ENCODE measurements around the gene ESR1. TPM values are rescaled to one million over a fixed set of nuclear protein-coding genes. Genes with fewer than 3 reads are reported as not detected.

Gene ESR1
- total and polyA plus RNA-seq, 9 donors: 0.44 to 2.5 (median 1.1) TPM

DNA sequence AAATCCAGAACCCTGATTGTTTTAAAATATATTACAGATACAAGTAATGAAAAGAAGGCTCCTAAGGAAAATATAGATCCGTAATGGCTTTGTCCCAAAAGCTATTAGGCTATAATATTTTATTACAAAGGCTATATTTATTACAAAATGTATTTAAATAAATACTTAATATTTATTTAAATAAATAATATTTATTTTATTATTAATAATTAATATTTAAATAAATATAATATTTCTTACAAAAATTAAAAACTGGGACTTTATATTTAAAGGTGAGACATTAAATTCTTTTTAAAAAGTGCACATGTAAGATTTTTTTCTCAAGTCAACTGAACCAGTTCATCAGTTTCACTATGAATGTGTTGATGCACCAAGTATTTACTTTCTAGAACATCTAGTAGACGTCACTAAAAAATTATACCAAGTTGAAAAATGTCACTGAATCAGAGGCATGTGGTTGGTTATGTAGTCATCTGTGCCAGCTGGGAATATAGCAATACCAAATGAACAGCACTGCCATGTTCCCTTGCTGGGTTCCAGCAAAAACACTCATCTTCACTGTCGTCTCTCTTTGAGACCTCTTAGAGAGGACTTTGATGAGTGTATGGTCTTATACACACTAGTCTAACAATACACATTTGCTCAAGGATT lies 278.9 kb downstream of the ESR1 start:
- WGBS (ENCODE audit: insufficient coverage): no CpG with 5 or more reads among the region's 3 CpGs
- Histone ChIP-seq H3K4me1 (ENCODE audit: control insufficient read depth, insufficient read depth, low read length) (no peaks in the 10 kb centered on the region), H3K36me3 (ENCODE audit: control insufficient read depth, insufficient read depth, low read length) (no peaks in the 10 kb centered on the region)

DNA sequence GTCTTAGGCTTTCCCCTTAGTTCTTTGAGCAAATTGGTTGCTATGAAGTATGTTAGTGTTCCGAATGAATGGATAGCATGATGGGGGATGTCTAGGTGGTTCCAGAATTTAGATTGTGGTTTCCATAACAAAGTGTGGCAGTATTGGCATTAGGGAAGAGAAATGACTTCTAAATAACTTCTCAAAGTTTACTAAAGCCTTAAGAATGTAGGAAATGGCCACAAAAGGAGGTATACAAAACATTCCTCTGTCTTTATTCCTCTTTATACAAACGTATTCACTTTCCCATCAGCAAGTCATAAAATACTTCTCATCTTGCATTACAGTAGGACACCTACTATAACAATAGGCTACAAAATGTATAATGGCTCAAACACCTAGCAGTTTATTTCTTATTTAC lies 279.6 kb downstream of the ESR1 start:
- H3K36me3 ChIP-seq (ENCODE audit: control insufficient read depth, insufficient read depth, low read length): no peaks in the 10 kb centered on the region
- no CpG with 5 or more reads among the region's 2 CpGs for WGBS (ENCODE audit: insufficient coverage)
- no peak for DNase-seq

More for the DNA sequence above, 278.9 kb downstream of the ESR1 start:
- H3K27me3 ChIP-seq (ENCODE audit: control insufficient read depth, insufficient read depth, low read length): no peaks in the 10 kb centered on the region
- no peak overlapping the region for H3K4me3 ChIP-seq (ENCODE audit: low read length)
- H3K9me3 ChIP-seq (replicated peaks; ENCODE audit: control insufficient read depth, low read depth, low read length): no peaks in the 10 kb centered on the region
- DNase-seq: no peak
- H3K27ac ChIP-seq (ENCODE audit: low read length): no peak overlapping the region

DNA sequence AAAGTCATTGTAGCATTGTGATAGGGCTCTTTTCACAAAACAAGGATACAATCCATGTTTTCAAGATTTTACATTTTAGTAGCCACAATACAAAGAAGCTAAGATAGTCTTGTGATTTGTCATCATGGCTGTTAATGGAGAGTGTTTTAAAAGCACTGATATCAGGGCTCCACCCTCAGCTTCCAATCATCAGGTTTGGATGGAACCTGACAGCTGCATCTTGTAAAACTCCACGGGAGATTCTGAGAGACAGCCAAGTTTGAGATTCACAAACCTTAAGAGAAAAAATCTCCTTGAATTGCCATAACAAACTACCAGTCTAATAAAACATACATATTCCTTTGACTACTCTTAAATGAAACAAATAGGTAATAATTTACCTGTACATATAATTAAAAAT lies 280.2 kb downstream of the ESR1 start:
- Histone ChIP-seq H3K9me3 (replicated peaks; ENCODE audit: control insufficient read depth, low read depth, low read length) (no peaks in the 10 kb centered on the region), H3K27me3 (ENCODE audit: control insufficient read depth, insufficient read depth, low read length) (no peaks in the 10 kb centered on the region)
- WGBS (ENCODE audit: insufficient coverage): no CpG with 5 or more reads among the region's 1 CpG

More for the DNA sequence above, 279.6 kb downstream of the ESR1 start:
- H3K9me3 ChIP-seq (replicated peaks; ENCODE audit: control insufficient read depth, low read depth, low read length): no peaks in the 10 kb centered on the region
- H3K4me3 ChIP-seq (ENCODE audit: low read length): no peak overlapping the region
- no peak overlapping the region for H3K27ac ChIP-seq (ENCODE audit: low read length)
- no peaks in the 10 kb centered on the region for H3K4me1 ChIP-seq (ENCODE audit: control insufficient read depth, insufficient read depth, low read length)
- no peaks in the 10 kb centered on the region for H3K27me3 ChIP-seq (ENCODE audit: control insufficient read depth, insufficient read depth, low read length)

DNA sequence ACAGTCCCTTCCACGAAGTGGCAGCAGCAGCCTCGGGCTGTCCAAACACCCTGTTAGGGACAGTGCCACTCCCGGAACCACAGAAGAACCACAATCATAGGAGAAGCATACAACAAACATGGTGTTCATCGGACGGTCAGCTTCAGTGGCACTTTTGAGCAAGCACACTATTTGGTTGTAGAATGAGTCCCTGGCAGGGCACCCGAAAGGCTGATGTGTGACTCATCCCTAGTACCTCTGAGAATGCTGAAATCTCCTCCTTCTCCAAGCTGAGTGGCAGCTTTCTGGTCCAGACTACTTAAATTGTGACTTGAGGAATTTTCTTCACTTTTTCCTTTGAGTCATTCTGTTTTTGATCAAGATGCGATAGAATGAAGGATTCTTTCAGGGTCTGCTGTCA lies 282.5 kb downstream of the ESR1 start:
- no peaks in the 10 kb centered on the region for H3K4me1 ChIP-seq (ENCODE audit: control insufficient read depth, insufficient read depth, low read length)
- DNase-seq: no peak
- H3K27ac ChIP-seq (ENCODE audit: low read length): no peak overlapping the region
- no peaks in the 10 kb centered on the region for H3K36me3 ChIP-seq (ENCODE audit: control insufficient read depth, insufficient read depth, low read length)
- no peaks in the 10 kb centered on the region for H3K27me3 ChIP-seq (ENCODE audit: control insufficient read depth, insufficient read depth, low read length)
- 81% methylated on average over 4 of the region's 7 CpGs for WGBS (ENCODE audit: insufficient coverage)
- H3K4me3 ChIP-seq (ENCODE audit: low read length): no peak overlapping the region
- no peaks in the 10 kb centered on the region for H3K9me3 ChIP-seq (replicated peaks; ENCODE audit: control insufficient read depth, low read depth, low read length)

More for the DNA sequence above, 280.2 kb downstream of the ESR1 start:
- no peak for DNase-seq
- H3K27ac ChIP-seq (ENCODE audit: low read length): no peak overlapping the region
- H3K4me3 ChIP-seq (ENCODE audit: low read length): no peak overlapping the region
- no peaks in the 10 kb centered on the region for H3K36me3 ChIP-seq (ENCODE audit: control insufficient read depth, insufficient read depth, low read length)
- no peaks in the 10 kb centered on the region for H3K4me1 ChIP-seq (ENCODE audit: control insufficient read depth, insufficient read depth, low read length)

DNA sequence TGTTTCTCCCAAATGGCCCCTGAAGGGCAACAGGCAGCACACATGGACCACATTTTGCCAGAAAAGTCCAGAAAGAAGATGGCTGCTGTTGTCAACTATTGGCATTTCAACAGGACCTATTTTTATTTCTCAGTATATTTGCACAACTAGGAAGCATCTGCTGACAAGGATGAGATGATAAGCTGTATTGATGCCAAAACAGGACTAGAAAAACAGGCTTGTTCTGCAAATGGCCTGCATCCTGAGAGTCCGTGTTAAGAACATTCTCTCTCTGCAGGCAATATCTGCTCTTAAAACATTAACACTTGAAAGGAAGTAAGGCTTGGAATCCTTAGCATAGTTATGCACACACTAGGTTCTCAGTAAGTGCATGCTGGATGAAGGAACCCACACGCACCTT lies 283.7 kb downstream of the ESR1 start:
- Histone ChIP-seq H3K4me3 (ENCODE audit: low read length) (no peak overlapping the region), H3K27ac (ENCODE audit: low read length) (no peak overlapping the region), H3K27me3 (ENCODE audit: control insufficient read depth, insufficient read depth, low read length) (no peaks in the 10 kb centered on the region), H3K36me3 (ENCODE audit: control insufficient read depth, insufficient read depth, low read length) (no peaks in the 10 kb centered on the region), H3K4me1 (ENCODE audit: control insufficient read depth, insufficient read depth, low read length) (no peaks in the 10 kb centered on the region), H3K9me3 (replicated peaks; ENCODE audit: control insufficient read depth, low read depth, low read length) (no peaks in the 10 kb centered on the region)
- no peak for DNase-seq
- 77% methylated on average over 1 of the region's 2 CpGs for whole genome bisulfite sequencing (ENCODE audit: insufficient coverage)

DNA sequence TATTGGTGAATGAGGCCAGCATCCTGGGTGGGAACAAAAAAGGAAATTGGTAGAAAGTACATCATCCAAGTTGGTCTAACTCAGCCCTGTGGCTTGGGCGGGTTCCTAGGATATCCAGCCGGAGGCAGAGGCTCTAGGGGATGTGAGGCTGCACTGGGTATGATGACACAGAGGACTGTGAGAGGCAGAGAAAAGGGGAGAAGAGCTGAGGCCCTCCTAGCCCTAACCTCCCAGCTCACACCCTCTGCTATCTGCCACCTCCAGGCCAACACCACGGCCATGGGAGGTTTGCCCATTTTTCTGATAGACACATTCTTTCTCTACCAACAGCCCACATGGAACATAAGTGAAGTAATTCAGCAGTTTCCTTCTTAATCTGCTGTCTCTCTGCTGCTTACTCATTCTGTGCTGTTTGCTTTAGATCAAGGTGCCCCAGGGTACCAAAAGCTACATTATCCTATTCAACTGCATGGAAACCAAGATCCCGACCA lies 284.4 kb downstream of the ESR1 start:
- Histone ChIP-seq H3K36me3 (ENCODE audit: control insufficient read depth, insufficient read depth, low read length) (no peaks in the 10 kb centered on the region), H3K27me3 (ENCODE audit: control insufficient read depth, insufficient read depth, low read length) (no peaks in the 10 kb centered on the region), H3K9me3 (replicated peaks; ENCODE audit: control insufficient read depth, low read depth, low read length) (no peaks in the 10 kb centered on the region), H3K4me1 (ENCODE audit: control insufficient read depth, insufficient read depth, low read length) (no peaks in the 10 kb centered on the region), H3K27ac (ENCODE audit: low read length) (no peak overlapping the region), H3K4me3 (ENCODE audit: low read length) (no peak overlapping the region)
- no peak for DNase-seq
- WGBS (ENCODE audit: insufficient coverage): no CpG with 5 or more reads among the region's 4 CpGs

DNA sequence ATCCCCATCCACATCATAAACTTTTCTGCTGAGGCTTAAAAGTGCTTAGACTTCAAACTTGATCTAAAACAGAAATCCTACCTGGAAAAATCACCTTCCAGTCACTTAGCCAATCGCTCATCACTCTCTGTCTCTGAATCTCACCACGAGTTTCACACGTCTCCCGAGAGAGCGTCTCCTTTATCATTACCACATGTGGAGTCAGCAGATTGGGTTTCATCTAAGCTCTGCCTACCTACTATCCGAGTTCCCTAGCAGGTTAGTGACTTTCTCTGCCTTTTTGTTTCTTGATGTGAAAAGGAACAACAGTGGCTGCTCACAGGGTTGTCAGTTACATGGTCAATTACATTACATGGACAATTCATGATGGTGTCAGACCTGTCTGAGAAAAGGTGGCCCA lies 286.2 kb downstream of the ESR1 start:
- H3K27me3 ChIP-seq (ENCODE audit: control insufficient read depth, insufficient read depth, low read length): no peaks in the 10 kb centered on the region
- H3K4me1 ChIP-seq (ENCODE audit: control insufficient read depth, insufficient read depth, low read length): peaks cover 9% of the 10 kb centered on the region
- no peak overlapping the region for H3K27ac ChIP-seq (ENCODE audit: low read length)
- no peaks in the 10 kb centered on the region for H3K36me3 ChIP-seq (ENCODE audit: control insufficient read depth, insufficient read depth, low read length)
- WGBS (ENCODE audit: insufficient coverage): 38% methylated on average over 4 of the region's 6 CpGs
- H3K4me3 ChIP-seq (ENCODE audit: low read length): no peak overlapping the region
- no peak for DNase-seq
- no peaks in the 10 kb centered on the region for H3K9me3 ChIP-seq (replicated peaks; ENCODE audit: control insufficient read depth, low read depth, low read length)

DNA sequence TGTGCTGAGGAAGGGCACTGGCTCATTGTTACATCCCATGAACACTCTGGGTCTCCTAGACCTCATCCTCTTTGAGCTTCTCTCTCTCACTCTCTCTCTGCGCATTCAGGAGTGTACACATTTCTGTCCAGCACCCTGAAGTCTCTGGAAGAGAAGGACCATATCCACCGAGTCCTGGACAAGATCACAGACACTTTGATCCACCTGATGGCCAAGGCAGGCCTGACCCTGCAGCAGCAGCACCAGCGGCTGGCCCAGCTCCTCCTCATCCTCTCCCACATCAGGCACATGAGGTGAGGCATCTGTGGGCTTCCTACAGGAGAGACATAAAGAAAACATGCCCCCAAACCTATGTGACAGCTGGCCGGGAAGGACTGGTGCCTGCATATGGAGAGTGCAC lies 286.8 kb downstream of the ESR1 start:
- peaks cover 13% of the 10 kb centered on the region for H3K4me1 ChIP-seq (ENCODE audit: control insufficient read depth, insufficient read depth, low read length)
- DNase-seq: no peak
- no peaks in the 10 kb centered on the region for H3K36me3 ChIP-seq (ENCODE audit: control insufficient read depth, insufficient read depth, low read length)
- 90% methylated on average over 3 of the region's 4 CpGs for WGBS (ENCODE audit: insufficient coverage)
- no peak overlapping the region for H3K27ac ChIP-seq (ENCODE audit: low read length)
- H3K27me3 ChIP-seq (ENCODE audit: control insufficient read depth, insufficient read depth, low read length): no peaks in the 10 kb centered on the region
- H3K9me3 ChIP-seq (replicated peaks; ENCODE audit: control insufficient read depth, low read depth, low read length): no peaks in the 10 kb centered on the region
- no peak overlapping the region for H3K4me3 ChIP-seq (ENCODE audit: low read length)

DNA sequence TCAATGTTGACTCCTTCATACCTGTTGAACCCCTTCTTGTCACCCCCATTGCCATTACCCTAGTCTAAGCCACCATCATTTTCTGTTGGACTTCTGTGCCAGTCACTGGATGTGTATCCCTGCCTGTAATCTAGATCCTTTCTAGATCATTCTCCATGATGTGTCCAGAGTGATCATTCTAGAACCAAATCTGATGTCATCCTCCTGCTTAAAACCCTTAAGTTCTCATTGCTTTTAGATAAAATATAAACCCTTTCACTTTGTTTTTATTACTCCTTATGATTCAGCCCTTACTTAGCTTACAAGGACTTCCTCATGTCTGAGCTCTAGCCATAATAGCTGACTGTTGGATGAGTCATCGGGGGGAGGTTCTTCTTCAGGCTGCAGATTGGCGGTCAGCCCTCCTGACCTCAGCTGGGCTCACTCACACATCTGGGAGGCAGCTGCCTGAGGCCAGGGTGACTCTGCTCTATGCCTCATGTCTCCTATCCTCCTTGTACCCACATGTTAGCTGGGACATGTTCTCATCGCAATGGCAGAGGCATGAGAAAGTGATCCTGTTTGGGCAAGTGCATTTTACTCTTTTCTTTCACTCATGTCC lies 287.6 kb downstream of the ESR1 start:
- no peaks in the 10 kb centered on the region for H3K27me3 ChIP-seq (ENCODE audit: control insufficient read depth, insufficient read depth, low read length)
- WGBS (ENCODE audit: insufficient coverage): 80% methylated on average over 1 of the region's 3 CpGs
- peaks cover 21% of the 10 kb centered on the region for H3K4me1 ChIP-seq (ENCODE audit: control insufficient read depth, insufficient read depth, low read length)
- H3K27ac ChIP-seq (ENCODE audit: low read length): no peak overlapping the region
- no peaks in the 10 kb centered on the region for H3K36me3 ChIP-seq (ENCODE audit: control insufficient read depth, insufficient read depth, low read length)
- DNase-seq: peak; percentile 63
- H3K9me3 ChIP-seq (replicated peaks; ENCODE audit: control insufficient read depth, low read depth, low read length): no peaks in the 10 kb centered on the region
- H3K4me3 ChIP-seq (ENCODE audit: low read length): no peak overlapping the region

DNA sequence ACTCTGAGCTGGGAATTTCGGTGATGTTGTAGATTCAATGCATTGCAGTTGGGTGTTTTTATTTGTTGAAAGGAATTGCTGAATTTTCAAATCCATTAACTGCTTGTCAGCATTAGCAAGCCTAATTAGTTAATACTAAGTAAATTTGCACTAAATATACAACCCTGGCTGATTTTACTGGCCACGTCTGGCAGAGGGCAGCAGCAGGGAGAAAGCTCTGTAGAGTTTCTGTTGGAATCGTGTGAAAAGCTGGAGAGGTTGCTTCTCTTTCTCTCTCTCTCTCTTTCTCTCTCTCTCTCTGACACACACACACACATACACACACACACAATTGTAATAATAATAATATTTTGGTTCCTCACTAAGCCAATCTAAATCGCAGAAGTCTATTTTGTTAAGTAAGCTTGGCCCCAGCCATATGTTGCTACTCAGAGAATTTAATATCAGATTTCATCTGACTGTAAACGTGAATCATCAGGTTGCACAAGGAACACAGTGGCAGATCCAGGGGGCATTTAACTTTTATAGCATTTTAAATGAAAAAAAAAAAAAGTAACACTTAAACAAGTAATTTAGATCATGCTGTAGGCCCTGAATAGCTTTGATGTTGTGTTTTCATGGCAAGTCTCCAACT lies 289.5 kb downstream of the ESR1 start:
- WGBS (ENCODE audit: insufficient coverage): no CpG with 5 or more reads among the region's 5 CpGs
- H3K4me1 ChIP-seq (ENCODE audit: control insufficient read depth, insufficient read depth, low read length): peaks cover 26% of the 10 kb centered on the region
- H3K9me3 ChIP-seq (replicated peaks; ENCODE audit: control insufficient read depth, low read depth, low read length): no peaks in the 10 kb centered on the region
- no peaks in the 10 kb centered on the region for H3K36me3 ChIP-seq (ENCODE audit: control insufficient read depth, insufficient read depth, low read length)
- peak; percentile 34 for DNase-seq
- H3K27ac ChIP-seq (ENCODE audit: low read length): no peak overlapping the region
- H3K4me3 ChIP-seq (ENCODE audit: low read length): no peak overlapping the region
- no peaks in the 10 kb centered on the region for H3K27me3 ChIP-seq (ENCODE audit: control insufficient read depth, insufficient read depth, low read length)
